Spleen (tissue), 11 donors: Measurements from ENCODE around the gene TMEM163. TPM values are rescaled to one million over a fixed set of nuclear protein-coding genes. Genes with fewer than 3 reads are reported as not detected.

ENCODE experiments used
- DNase-seq: peaks from one replicate; pipeline ENCODE4 v3.0.0-alpha.2; 2020
- H3K27ac ChIP-seq, 8 donors: fragments of 200-600 bp; sonication (generic) in 7 of 8; 1 replicate in 4 of 8; 2 replicates in 4 of 8; pipeline versions ENCODE4 v1.5.0 to v1.8.0; 2016 to 2021; ENCODE audit warnings: inconsistent platforms in 4 of 8, mild to moderate bottlenecking in 4 of 8, moderate library complexity in 1 of 8
- H3K27me3 ChIP-seq, 7 donors: fragments of 200-600 bp; sonication (generic) in 6 of 7; replicated peaks in 1 of 7; 1 replicate in 4 of 7; 2 replicates in 3 of 7; pipeline versions ENCODE4 v1.5.0 to v1.8.0; 2016 to 2021; ENCODE audit warnings: inconsistent platforms in 3 of 7, mild to moderate bottlenecking in 1 of 7
- H3K36me3 ChIP-seq, 6 donors: fragments of 200-600 bp; sonication (generic) in 5 of 6; 1 replicate in 4 of 6; 2 replicates in 2 of 6; pipeline versions ENCODE4 v1.5.0 to v1.8.0; 2016 to 2021; ENCODE audit warnings: inconsistent platforms in 2 of 6
- H3K4me1 ChIP-seq, 6 donors: fragments of 200-600 bp; sonication (generic) in 5 of 6; 1 replicate in 3 of 6; 2 replicates in 3 of 6; pipeline versions ENCODE4 v1.5.0 to v1.8.0; 2016 to 2021; ENCODE audit warnings: inconsistent platforms in 3 of 6
- H3K4me3 ChIP-seq, 8 donors: fragments of 200-600 bp; sonication (generic) in 7 of 8; 1 replicate in 4 of 8; 2 replicates in 4 of 8; pipeline versions ENCODE4 v1.5.0 to v1.8.0; 2016 to 2021; ENCODE audit warnings: inconsistent platforms in 4 of 8, mild to moderate bottlenecking in 4 of 8, moderate library complexity in 2 of 8
- H3K9me3 ChIP-seq, 8 donors: fragments of 200-600 bp; sonication (generic) in 7 of 8; 1 replicate in 4 of 8; 2 replicates in 4 of 8; pipeline versions ENCODE4 v1.5.0 to v1.8.0; 2016 to 2021; ENCODE audit warnings: inconsistent platforms in 4 of 8
- POLR2A ChIP-seq, 3 donors: fragments of 450-650 bp; IDR thresholded peaks; one replicate each; pipeline ENCODE4 v1.5.1; 2017; ENCODE audit warnings: antibody characterized with exemption in 3 of 3, mild to moderate bottlenecking in 1 of 3
- POLR2AphosphoS5 ChIP-seq, 3 donors: sonication (generic); formaldehyde crosslinking; IDR thresholded peaks; one replicate each; pipeline ENCODE4 v1.5.1; 2017; ENCODE audit warnings: antibody characterized with exemption in 3 of 3
- WGBS, 5 donors: extraction: QIAGEN DNeasy Blood & Tissue Kit in 3 of 5; methylation state at CpG; one replicate each; pipeline versions ENCODE4 v1.1.5 to v1.1.7; 2013 to 2018; 5-methylcytosine and 5-hydroxymethylcytosine counted together
- intact Hi-C: fragments of 100-400 bp; cut with DNase I; formaldehyde crosslinking; loops from one replicate; pipeline ENCODE4 v1.15.0; 2023; ENCODE audit warnings: low total_unique reads
- polyA plus RNA-seq, 3 donors: library from polyadenylated mRNA; stranded (reverse); fragments of 200-250 nt; gene quantifications; one replicate each; pipeline ENCODE4 v1.2.1, GENCODE V29; 2013
- total RNA-seq, 7 donors: library from RNA; depleted of rRNA in 3 of 7; stranded (reverse); fragments of >200 nt in 3 of 7; fragmentation: NEBNext Ultra II Directional in 4 of 7; extraction: Animal tissue kit (Norgen Biotek cat#: 25700) in 4 of 7; gene quantifications; one replicate each; pipeline versions ENCODE4 v1.1.0 to v1.2.1, GENCODE V29; 2016 to 2021
- TF ChIP-seq, protein P1 (sequence below), 11 experiments: fragments of 200-600 bp in 7 of 11; fragments of 450-650 bp in 4 of 11; sonication (generic) in 4 of 11; IDR thresholded peaks in 8 of 11; conservative IDR thresholded peaks in 3 of 11; 1 replicate in 7 of 11; 2 replicates in 4 of 11; pipeline versions ENCODE4 v1.4.0 to v1.8.0; 2016 to 2021; ENCODE audit warnings: antibody characterized with exemption in 11 of 11, inconsistent platforms in 4 of 11, mild to moderate bottlenecking in 1 of 11
- donor health status: healthy with polysubstance abuse.
- donor health status: DM: no; HTN: no; CAD: no; lungs with moderate emphysema.
- donor health status: DM: no; HTN: no; CAD: no.
- donor health status: Bipolar disorder and iron deficiency.
- donor health status: healthy.
- donor health status: DM: no; HTN: no; CAD: no.
- donor health status: DM: yes; HTN: yes; CAD: no.

TMEM163 gene
- total and polyA plus RNA-seq, 10 donors, result 2.4 to 12.5 (median 3.7) TPM

DNA sequence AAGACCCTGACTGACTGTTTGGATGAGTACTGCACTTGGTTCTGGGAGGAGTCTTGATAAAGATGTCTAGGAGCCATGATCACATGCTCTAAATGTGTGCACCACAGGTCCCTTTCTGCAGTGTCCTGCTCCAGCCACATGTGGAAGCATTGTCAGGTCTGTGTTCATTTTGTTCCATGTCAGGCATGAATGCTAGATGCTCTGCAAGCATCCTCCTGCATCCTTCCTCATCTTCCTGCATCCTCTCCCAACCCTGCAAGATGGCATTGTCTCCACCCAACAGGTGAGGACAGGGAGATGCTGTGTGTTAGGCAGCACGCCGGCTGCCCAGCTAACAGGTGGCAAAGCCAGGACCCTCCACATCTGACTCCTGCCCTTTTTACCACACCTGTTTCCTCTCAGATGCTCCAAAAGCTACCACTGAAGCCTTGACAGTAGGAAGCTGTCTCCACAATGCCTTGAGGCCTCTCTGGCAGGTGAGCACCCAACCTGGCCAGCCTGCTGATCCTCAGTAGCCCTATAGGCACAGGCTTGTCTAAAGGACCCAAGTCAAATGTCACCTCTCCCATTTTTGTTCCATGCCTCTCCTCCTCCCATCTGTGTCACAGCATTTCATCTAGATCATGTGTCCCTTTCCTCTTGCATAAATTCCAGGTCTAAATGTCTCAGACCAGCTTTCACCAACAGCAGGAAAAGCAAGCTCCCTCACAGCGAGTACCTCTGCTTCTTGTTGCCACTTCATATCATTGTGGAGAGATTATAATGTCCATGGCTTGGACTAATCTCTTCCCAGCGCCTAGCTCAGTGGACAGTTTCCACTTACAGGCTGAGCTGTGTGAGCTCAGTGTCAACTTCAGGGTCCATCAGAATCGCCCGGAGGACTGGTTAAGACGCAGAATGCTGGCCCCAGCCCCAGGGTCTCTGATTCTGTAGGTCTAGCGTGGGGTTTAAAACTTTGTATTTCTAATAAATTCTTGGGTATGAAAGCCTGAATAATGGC lies 55.0 kb downstream of the TMEM163 start:
- no peaks in the 10 kb centered on the region for H3K27me3 ChIP-seq
- intact Hi-C loops, result no loop called here
- H3K9me3 ChIP-seq, result no peaks in the 10 kb centered on the region
- no peaks in the 10 kb centered on the region for H3K36me3 ChIP-seq
- H3K4me3 ChIP-seq, result no peak overlapping the region
- no peak for DNase-seq
- H3K4me1 ChIP-seq, result peaks cover 0 to 17% (median 0%) of the 10 kb centered on the region in 6 donors
- 90 to 94% (median 93%) methylated on average over 8 of the region's 8 CpGs for WGBS, 5 donors
- H3K27ac ChIP-seq, result no peak overlapping the region
- TF ChIP-seq POLR2A (IDR thresholded peaks at IDR 0.05) (no peak), POLR2AphosphoS5 (IDR thresholded peaks at IDR 0.05) (no peak)
- TF ChIP-seq, protein P1, sequence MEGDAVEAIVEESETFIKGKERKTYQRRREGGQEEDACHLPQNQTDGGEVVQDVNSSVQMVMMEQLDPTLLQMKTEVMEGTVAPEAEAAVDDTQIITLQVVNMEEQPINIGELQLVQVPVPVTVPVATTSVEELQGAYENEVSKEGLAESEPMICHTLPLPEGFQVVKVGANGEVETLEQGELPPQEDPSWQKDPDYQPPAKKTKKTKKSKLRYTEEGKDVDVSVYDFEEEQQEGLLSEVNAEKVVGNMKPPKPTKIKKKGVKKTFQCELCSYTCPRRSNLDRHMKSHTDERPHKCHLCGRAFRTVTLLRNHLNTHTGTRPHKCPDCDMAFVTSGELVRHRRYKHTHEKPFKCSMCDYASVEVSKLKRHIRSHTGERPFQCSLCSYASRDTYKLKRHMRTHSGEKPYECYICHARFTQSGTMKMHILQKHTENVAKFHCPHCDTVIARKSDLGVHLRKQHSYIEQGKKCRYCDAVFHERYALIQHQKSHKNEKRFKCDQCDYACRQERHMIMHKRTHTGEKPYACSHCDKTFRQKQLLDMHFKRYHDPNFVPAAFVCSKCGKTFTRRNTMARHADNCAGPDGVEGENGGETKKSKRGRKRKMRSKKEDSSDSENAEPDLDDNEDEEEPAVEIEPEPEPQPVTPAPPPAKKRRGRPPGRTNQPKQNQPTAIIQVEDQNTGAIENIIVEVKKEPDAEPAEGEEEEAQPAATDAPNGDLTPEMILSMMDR (IDR thresholded peaks at IDR 0.05 in 8 of 11, conservative IDR thresholded peaks at IDR 0.05 in 3 of 11), result no peak

DNA sequence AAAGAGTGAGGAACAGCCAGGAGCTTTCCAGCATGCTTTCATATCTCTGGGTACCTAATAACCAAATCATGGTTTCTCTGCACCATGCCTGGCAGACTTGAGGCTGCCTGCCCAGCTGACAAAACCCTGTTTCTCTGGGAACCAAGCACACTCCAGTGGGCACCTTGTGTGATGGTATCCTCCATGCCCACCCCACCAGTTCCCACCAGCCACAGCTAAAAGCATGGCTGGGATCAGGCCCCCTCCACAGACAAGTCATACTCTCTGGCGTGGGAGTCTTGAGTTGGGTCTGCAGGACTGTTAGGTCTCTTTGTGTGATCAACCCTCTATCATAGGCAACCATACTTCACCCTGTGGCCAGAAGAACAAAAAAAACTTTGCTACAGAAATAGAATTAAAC lies 56.0 kb downstream of the TMEM163 start:
- H3K27ac ChIP-seq, result no peak overlapping the region
- intact Hi-C loops, result no loop called here
- 85 to 100% (median 93%) methylated on average over 1 of the region's 1 CpG for WGBS, 5 donors
- no peaks in the 10 kb centered on the region for H3K27me3 ChIP-seq
- H3K36me3 ChIP-seq, result no peaks in the 10 kb centered on the region
- no peak for DNase-seq
- TF ChIP-seq POLR2A (IDR thresholded peaks at IDR 0.05) (no peak), POLR2AphosphoS5 (IDR thresholded peaks at IDR 0.05) (no peak)
- TF ChIP-seq, protein P1 (IDR thresholded peaks at IDR 0.05 in 8 of 11, conservative IDR thresholded peaks at IDR 0.05 in 3 of 11), result no peak
- H3K9me3 ChIP-seq, result no peaks in the 10 kb centered on the region
- no peak overlapping the region for H3K4me3 ChIP-seq
- H3K4me1 ChIP-seq, result peaks cover 0 to 7% (median 0%) of the 10 kb centered on the region in 6 donors

DNA sequence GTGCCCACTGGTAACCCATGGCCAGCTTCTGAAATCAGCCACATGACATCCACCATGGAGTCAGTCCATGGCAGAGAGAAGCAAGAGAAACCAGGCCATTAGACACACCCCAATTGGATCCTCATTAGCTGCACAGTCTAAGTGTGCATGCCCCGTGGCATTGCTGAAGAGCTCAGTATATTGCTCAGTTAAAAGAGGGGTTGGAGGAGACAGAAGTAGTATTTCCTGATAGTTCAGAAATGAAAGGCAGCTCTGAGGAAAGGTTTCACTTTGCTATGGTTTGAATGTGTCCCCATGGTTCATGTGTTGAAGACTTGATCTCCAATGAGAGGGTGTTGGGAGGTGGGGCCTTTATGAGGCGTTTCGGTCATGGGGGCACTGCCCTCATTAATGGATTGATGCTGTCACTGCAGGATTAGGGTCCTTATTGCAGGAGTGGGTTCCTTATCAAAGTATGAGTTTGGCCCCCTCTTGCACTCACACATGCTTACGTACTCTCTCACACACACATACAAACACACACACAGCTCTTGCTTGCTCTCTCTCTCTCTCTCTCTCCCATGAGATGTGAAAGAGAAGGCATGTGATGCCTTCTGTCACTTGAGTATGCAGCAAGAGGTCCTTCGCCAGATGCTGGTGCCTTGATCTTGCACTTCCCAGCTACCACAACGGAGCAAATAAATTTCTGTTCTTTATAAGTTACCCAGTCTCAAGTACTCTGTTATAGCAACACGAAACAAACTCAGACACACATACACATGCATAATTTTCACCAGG lies 58.0 kb downstream of the TMEM163 start:
- H3K27me3 ChIP-seq, result no peaks in the 10 kb centered on the region
- WGBS, 5 donors, result 78 to 83% (median 81%) methylated on average over 7 of the region's 7 CpGs
- no peaks in the 10 kb centered on the region for H3K4me1 ChIP-seq
- TF ChIP-seq POLR2AphosphoS5 (IDR thresholded peaks at IDR 0.05) (no peak), POLR2A (IDR thresholded peaks at IDR 0.05) (no peak)
- TF ChIP-seq, protein P1 (IDR thresholded peaks at IDR 0.05 in 8 of 11, conservative IDR thresholded peaks at IDR 0.05 in 3 of 11), result no peak
- no peak overlapping the region for H3K4me3 ChIP-seq
- H3K27ac ChIP-seq, result no peak overlapping the region
- H3K9me3 ChIP-seq, result no peaks in the 10 kb centered on the region
- H3K36me3 ChIP-seq, result no peaks in the 10 kb centered on the region
- DNase-seq, result no peak
- intact Hi-C loops, result no loop called here

DNA sequence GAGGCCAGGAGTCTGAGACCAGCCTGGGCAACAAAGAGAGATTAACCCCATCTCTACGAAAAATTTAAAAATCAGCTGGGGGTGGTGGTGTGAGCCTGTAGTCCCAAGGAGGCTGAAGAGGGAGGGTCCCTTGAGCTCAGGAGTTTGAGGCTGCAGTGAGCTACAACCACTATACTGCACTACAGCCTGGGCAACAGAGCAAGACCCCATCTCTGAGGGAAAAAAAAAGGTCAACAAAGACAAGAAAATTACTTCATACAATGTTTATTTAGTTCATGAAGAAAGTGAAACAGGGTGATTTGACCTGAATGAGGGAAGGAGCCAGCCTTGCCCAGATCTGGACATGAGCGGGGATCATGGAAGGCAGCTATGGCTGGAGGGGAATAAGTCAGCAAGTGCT lies 59.1 kb downstream of the TMEM163 start:
- intact Hi-C loops, result no loop called here
- no peaks in the 10 kb centered on the region for H3K4me1 ChIP-seq
- H3K27me3 ChIP-seq, result no peaks in the 10 kb centered on the region
- WGBS, 5 donors, result 47 to 95% (median 51%) methylated on average over 2 of the region's 2 CpGs
- no peaks in the 10 kb centered on the region for H3K9me3 ChIP-seq
- no peak for TF ChIP-seq POLR2A (IDR thresholded peaks at IDR 0.05)
- TF ChIP-seq POLR2AphosphoS5 (IDR thresholded peaks at IDR 0.05), result no peak
- TF ChIP-seq, protein P1 (IDR thresholded peaks at IDR 0.05 in 8 of 11, conservative IDR thresholded peaks at IDR 0.05 in 3 of 11), result no peak
- no peak for DNase-seq
- no peak overlapping the region for H3K27ac ChIP-seq
- H3K36me3 ChIP-seq, result no peaks in the 10 kb centered on the region
- no peak overlapping the region for H3K4me3 ChIP-seq
